ENCODE data around the gene SFMBT2. TPM values are rescaled to one million over a fixed set of nuclear protein-coding genes. Genes with fewer than 3 reads are reported as not detected.
"Not testable (repeated sequence)": the region's sequence is repeated elsewhere in the genome, so short reads cannot be mapped to it uniquely, and the experiment has no call there.

The SFMBT2 gene
- total RNA-seq, 4 donors from 2014 or later = 0.60 to 8.6 (median 2.5) TPM

DNA sequence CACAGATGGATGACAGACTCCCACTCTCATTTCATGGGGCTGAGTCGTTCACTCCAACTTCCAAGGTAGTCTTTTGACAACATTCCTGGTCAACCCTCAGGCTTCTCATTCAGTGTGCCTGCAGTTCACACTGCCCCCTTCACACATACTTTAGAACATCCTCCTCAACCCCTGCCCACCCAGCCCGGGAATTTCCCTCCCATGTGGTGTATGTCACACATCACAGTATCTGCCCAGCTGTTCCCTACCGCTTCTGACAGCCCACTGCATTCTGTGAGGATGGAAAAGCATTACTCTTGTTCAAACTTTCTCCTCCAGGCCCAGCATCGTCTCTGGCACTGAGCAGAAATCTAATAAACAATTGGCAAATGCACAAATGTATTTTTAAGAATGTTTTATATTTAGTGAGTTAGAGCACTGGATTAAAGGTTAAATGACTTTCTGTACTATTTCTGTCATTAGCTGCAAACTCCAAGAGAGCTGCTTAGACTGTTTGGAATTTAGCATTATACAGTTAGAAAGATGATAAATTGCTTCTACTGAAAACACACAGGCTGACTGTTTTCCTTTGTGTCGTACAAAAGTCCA, 110.4 kb downstream of the SFMBT2 start:
- Histone ChIP-seq H3K4me3 (no peak overlapping the region), H3K4me1 (peaks cover 0 to 15% (median 4%) of the 10 kb centered on the region in 4 donors), H3K36me3 (no peaks in the 10 kb centered on the region), H3K27me3 (no peaks in the 10 kb centered on the region), H3K9me3 (no peaks in the 10 kb centered on the region), H3K27ac (no peak overlapping the region)
- 48 to 58% methylated on average over 4 to 5 of the region's 5 CpGs for WGBS, 2 donors (ENCODE audit: low coverage in 1 of 2)
- in situ Hi-C loops (cut with MboI; ENCODE audit: low pct_ligation_motif_present in 1 of 4, low pct_unique_long_range_greater_than_20kb in 1 of 4, low sequenced_read_pairs in 3 of 4) = no loop called here
- intact Hi-C loops (cut with DNase I; ENCODE audit: low total_unique reads) = no loop called here
- TF ChIP-seq, protein P1, sequence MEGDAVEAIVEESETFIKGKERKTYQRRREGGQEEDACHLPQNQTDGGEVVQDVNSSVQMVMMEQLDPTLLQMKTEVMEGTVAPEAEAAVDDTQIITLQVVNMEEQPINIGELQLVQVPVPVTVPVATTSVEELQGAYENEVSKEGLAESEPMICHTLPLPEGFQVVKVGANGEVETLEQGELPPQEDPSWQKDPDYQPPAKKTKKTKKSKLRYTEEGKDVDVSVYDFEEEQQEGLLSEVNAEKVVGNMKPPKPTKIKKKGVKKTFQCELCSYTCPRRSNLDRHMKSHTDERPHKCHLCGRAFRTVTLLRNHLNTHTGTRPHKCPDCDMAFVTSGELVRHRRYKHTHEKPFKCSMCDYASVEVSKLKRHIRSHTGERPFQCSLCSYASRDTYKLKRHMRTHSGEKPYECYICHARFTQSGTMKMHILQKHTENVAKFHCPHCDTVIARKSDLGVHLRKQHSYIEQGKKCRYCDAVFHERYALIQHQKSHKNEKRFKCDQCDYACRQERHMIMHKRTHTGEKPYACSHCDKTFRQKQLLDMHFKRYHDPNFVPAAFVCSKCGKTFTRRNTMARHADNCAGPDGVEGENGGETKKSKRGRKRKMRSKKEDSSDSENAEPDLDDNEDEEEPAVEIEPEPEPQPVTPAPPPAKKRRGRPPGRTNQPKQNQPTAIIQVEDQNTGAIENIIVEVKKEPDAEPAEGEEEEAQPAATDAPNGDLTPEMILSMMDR (IDR thresholded peaks at IDR 0.05) = no peak
- no peak for TF ChIP-seq POLR2A (IDR thresholded peaks at IDR 0.05)
- TF ChIP-seq POLR2AphosphoS5 (IDR thresholded peaks at IDR 0.05) = no peak
- TF ChIP-seq EP300 (IDR thresholded peaks at IDR 0.05; ENCODE audit: low read depth) = no peak
- DNase-seq = no peak

DNA sequence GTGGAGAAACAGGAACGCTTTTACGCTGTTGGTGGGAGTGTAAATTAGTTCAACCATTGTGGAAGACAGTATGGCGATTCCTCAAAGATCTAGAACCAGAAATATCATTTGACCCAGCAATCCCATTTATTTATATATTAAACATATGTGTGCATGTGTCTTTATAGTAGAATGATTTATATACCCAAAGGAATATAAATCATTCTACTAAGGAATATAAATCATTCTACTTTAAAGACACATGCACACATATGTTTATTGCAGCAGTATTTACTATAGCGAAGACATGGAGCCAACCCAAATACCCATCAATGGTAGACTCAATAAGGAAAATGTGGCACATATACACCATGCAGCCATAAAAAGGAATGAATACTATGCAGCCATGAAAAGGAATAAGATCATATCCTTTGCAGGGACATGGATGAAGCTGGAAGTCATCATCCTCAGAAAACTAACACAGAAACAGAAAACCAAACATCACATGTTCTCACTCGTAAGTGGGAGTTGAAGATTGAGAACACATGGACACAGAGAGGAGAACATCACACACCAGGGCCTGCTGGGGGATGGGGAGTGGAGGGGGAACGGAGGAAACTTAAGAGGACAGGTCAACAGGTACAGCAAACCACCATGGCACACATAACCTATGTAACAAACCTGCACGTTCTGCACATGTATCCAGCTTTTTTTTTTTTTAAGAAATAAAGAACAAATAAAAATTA, 111.1 kb downstream of the SFMBT2 start:
- H3K9me3 ChIP-seq; intact Hi-C loops (cut with DNase I; ENCODE audit: low total_unique reads); DNase-seq; H3K27me3 ChIP-seq; in situ Hi-C loops (cut with MboI; ENCODE audit: low pct_ligation_motif_present in 1 of 4, low pct_unique_long_range_greater_than_20kb in 1 of 4, low sequenced_read_pairs in 3 of 4); H3K4me1 ChIP-seq; H3K4me3 ChIP-seq; H3K27ac ChIP-seq; H3K36me3 ChIP-seq: not testable (repeated sequence)
- 89 to 95% methylated on average over 6 to 7 of the region's 7 CpGs for WGBS, 2 donors (ENCODE audit: low coverage in 1 of 2)

DNA sequence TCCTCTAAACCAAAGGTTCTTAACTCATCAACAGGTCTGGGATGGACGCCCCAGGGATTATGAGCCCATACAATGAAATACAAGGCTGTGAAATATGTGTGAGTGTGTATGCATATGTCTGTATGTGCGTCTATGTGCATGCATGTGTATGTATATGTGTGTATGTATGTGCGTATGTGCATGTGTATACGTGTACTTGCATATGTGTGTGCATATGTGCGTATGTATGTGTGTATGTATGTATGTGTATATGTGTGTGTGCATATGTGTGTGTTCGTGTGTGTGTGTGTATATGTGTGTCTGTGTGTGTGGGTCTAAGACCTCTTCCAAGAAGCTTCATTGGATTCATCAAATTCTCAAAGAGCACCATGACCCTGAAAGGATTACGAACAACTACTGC, 112.3 kb downstream of the SFMBT2 start:
- DNase-seq = no peak
- in situ Hi-C loops (cut with MboI; ENCODE audit: low pct_ligation_motif_present in 1 of 4, low pct_unique_long_range_greater_than_20kb in 1 of 4, low sequenced_read_pairs in 3 of 4) = no loop called here
- intact Hi-C loops (cut with DNase I; ENCODE audit: low total_unique reads) = no loop called here
- H3K36me3 ChIP-seq = no peaks in the 10 kb centered on the region
- WGBS, 2 donors (ENCODE audit: low coverage in 1 of 2) = 78 to 95% methylated on average over 3 to 7 of the region's 7 CpGs
- H3K9me3 ChIP-seq = no peaks in the 10 kb centered on the region
- H3K27ac ChIP-seq = no peak overlapping the region
- H3K27me3 ChIP-seq = no peaks in the 10 kb centered on the region
- H3K4me3 ChIP-seq = no peak overlapping the region
- TF ChIP-seq POLR2AphosphoS5 (IDR thresholded peaks at IDR 0.05) (no peak), POLR2A (IDR thresholded peaks at IDR 0.05) (no peak), EP300 (IDR thresholded peaks at IDR 0.05; ENCODE audit: low read depth) (no peak)
- TF ChIP-seq, protein P1 (IDR thresholded peaks at IDR 0.05) = no peak
- peaks cover 0 to 10% (median 4%) of the 10 kb centered on the region in 4 donors for H3K4me1 ChIP-seq

DNA sequence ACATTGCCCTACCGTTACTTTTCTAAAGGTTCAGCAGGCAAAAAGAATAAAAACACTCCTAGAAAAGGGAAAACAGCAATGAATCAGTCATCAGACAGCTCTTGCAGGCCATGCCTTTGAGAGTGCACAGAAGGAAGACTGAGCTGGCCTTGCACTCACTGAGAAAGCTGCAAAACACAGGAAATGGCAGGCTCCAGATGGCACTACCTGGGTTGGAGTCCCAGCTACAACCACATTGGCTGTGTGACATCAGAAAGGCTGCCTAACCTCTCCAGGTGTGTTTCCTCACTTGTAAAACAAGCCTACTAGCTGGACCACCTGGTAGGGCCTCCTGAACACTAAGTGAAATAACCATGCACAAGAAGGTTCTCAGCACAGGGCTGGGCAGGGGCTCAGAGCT, 113.7 kb downstream of the SFMBT2 start:
- no peaks in the 10 kb centered on the region for H3K9me3 ChIP-seq
- H3K36me3 ChIP-seq = no peaks in the 10 kb centered on the region
- no peaks in the 10 kb centered on the region for H3K4me1 ChIP-seq
- H3K27me3 ChIP-seq = no peaks in the 10 kb centered on the region
- no peak overlapping the region for H3K27ac ChIP-seq
- H3K4me3 ChIP-seq = no peak overlapping the region
- no peak for DNase-seq
- in situ Hi-C loops (cut with MboI; ENCODE audit: low pct_ligation_motif_present in 1 of 4, low pct_unique_long_range_greater_than_20kb in 1 of 4, low sequenced_read_pairs in 3 of 4) = no loop called here
- intact Hi-C loops (cut with DNase I; ENCODE audit: low total_unique reads) = no loop called here
- WGBS, 2 donors (ENCODE audit: low coverage in 1 of 2) = 100% methylated on average over 1 of the region's 1 CpG; no CpG with 5 or more reads in 1 of the 2 donors
- no peak for TF ChIP-seq POLR2AphosphoS5 (IDR thresholded peaks at IDR 0.05)
- TF ChIP-seq, protein P1 (IDR thresholded peaks at IDR 0.05) = no peak
- no peak for TF ChIP-seq EP300 (IDR thresholded peaks at IDR 0.05; ENCODE audit: low read depth)
- TF ChIP-seq POLR2A (IDR thresholded peaks at IDR 0.05) = no peak
